ENCODE data around the gene KCNJ5. TPM values are rescaled to one million over a fixed set of nuclear protein-coding genes. Genes with fewer than 3 reads are reported as not detected.
"Not testable (repeated sequence)": the region's sequence is repeated elsewhere in the genome, so short reads cannot be mapped to it uniquely, and the experiment has no call there.

Gene KCNJ5
- total and polyA plus RNA-seq, 4 donors, result 1.6 to 2.7 (median 2.4) TPM

GRCh38 chr11:128917144-128917724, 26.1 kb downstream of the KCNJ5 start:
- Histone ChIP-seq H3K4me1 (ENCODE audit: control insufficient read depth, insufficient read depth, low read length) (peaks cover 14% of the 10 kb centered on the region), H3K36me3 (ENCODE audit: control insufficient read depth, insufficient read depth, low read length) (no peaks in the 10 kb centered on the region), H3K27me3 (ENCODE audit: control insufficient read depth, insufficient read depth, low read length) (peaks cover 2% of the 10 kb centered on the region), H3K9me3 (ENCODE audit: control insufficient read depth, insufficient read depth, low read length) (no peaks in the 10 kb centered on the region), H3K4me3 (ENCODE audit: low read depth, low read length) (no peak overlapping the region), H3K27ac (ENCODE audit: low read depth, low read length) (no peak overlapping the region)
- no peak for DNase-seq (ENCODE audit: low read depth in 4 of 6, low spot score in 6 of 6)
- 44% methylated on average over 2 of the region's 5 CpGs for WGBS (ENCODE audit: insufficient coverage)

GRCh38 chr11:128919216-128919615, 28.1 kb downstream of the KCNJ5 start:
- peaks cover 9% of the 10 kb centered on the region for H3K4me1 ChIP-seq (ENCODE audit: control insufficient read depth, insufficient read depth, low read length)
- 92% methylated on average over 4 of the region's 5 CpGs for WGBS (ENCODE audit: insufficient coverage)
- no peaks in the 10 kb centered on the region for H3K9me3 ChIP-seq (ENCODE audit: control insufficient read depth, insufficient read depth, low read length)
- H3K27me3 ChIP-seq (ENCODE audit: control insufficient read depth, insufficient read depth, low read length), result no peaks in the 10 kb centered on the region
- no peak overlapping the region for H3K27ac ChIP-seq (ENCODE audit: low read depth, low read length)
- no peak overlapping the region for H3K4me3 ChIP-seq (ENCODE audit: low read depth, low read length)
- DNase-seq (ENCODE audit: low read depth in 4 of 6, low spot score in 6 of 6), result no peak
- H3K36me3 ChIP-seq (ENCODE audit: control insufficient read depth, insufficient read depth, low read length), result no peaks in the 10 kb centered on the region

- H3K36me3 ChIP-seq (ENCODE audit: control insufficient read depth, insufficient read depth, low read length); H3K27me3 ChIP-seq (ENCODE audit: control insufficient read depth, insufficient read depth, low read length); H3K27ac ChIP-seq (ENCODE audit: low read depth, low read length); H3K4me1 ChIP-seq (ENCODE audit: control insufficient read depth, insufficient read depth, low read length); H3K9me3 ChIP-seq (ENCODE audit: control insufficient read depth, insufficient read depth, low read length); DNase-seq (ENCODE audit: low read depth in 4 of 6, low spot score in 6 of 6); H3K4me3 ChIP-seq (ENCODE audit: low read depth, low read length): not testable (repeated sequence)
- 91% methylated on average over 5 of the region's 7 CpGs for WGBS (ENCODE audit: insufficient coverage)
These were observed 28.5 kb downstream of the KCNJ5 start for GRCh38 chr11:128919635-128920034.

DNA sequence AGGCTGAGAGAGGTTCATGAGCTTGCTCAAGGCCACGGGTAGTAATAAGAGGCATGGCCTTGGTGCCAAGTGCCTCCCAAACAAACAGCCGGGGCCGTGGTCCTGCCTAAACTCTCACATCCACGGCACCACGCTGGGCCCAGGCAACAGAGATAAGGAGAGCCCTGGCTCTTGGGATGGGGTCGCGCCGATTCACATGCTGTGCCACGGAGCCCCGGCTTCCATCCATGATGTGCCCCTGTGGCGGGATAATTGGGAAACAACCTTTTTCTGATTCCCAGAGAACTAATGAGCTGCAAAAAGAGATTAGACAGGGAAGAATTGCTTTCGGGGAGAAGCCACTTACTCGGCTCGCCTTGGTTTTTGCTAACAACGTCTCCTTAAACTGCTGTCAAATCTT, 29.5 kb downstream of the KCNJ5 start:
- Histone ChIP-seq H3K4me1 (ENCODE audit: control insufficient read depth, insufficient read depth, low read length) (peaks cover 8% of the 10 kb centered on the region), H3K27ac (ENCODE audit: low read depth, low read length) (no peak overlapping the region), H3K4me3 (ENCODE audit: low read depth, low read length) (no peak overlapping the region), H3K36me3 (ENCODE audit: control insufficient read depth, insufficient read depth, low read length) (no peaks in the 10 kb centered on the region), H3K9me3 (ENCODE audit: control insufficient read depth, insufficient read depth, low read length) (no peaks in the 10 kb centered on the region), H3K27me3 (ENCODE audit: control insufficient read depth, insufficient read depth, low read length) (no peaks in the 10 kb centered on the region)
- 65% methylated on average over 15 of the region's 15 CpGs for WGBS (ENCODE audit: insufficient coverage)
- DNase-seq (ENCODE audit: low read depth in 4 of 6, low spot score in 6 of 6), result peak in 1 of 6 donors; percentile 74

DNA sequence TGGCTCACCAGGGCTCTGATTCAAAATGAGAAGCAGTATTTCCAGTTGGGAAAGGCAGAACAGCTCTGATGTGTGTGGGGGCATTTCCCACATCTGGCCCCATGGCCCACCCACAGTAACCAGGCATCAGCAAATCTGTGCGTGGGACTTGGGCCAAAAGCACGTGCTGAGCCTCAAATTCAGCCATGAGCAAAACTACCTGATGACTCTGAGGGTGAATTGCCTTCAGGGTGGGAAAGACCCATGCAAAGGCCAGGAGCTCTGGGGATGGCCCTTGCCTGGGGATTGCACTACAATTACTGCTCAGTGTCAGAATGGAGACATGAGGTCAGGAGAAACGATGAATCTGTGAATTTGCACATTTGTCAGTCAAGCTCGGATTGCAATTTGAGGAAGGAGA, 30.6 kb downstream of the KCNJ5 start:
- 86% methylated on average over 2 of the region's 4 CpGs for WGBS (ENCODE audit: insufficient coverage)

GRCh38 chr11:128924104-128924503, 32.9 kb downstream of the KCNJ5 start:
- 80% methylated on average over 1 of the region's 7 CpGs for WGBS (ENCODE audit: insufficient coverage)
- Histone ChIP-seq H3K27me3 (ENCODE audit: control insufficient read depth, insufficient read depth, low read length) (no peaks in the 10 kb centered on the region), H3K4me1 (ENCODE audit: control insufficient read depth, insufficient read depth, low read length) (peaks cover 14% of the 10 kb centered on the region), H3K9me3 (ENCODE audit: control insufficient read depth, insufficient read depth, low read length) (no peaks in the 10 kb centered on the region), H3K36me3 (ENCODE audit: control insufficient read depth, insufficient read depth, low read length) (no peaks in the 10 kb centered on the region), H3K27ac (ENCODE audit: low read depth, low read length) (no peak overlapping the region), H3K4me3 (ENCODE audit: low read depth, low read length) (no peak overlapping the region)
- no peak for DNase-seq (ENCODE audit: low read depth in 4 of 6, low spot score in 6 of 6)

More for the DNA sequence above, 30.6 kb downstream of the KCNJ5 start:
- H3K36me3 ChIP-seq (ENCODE audit: control insufficient read depth, insufficient read depth, low read length), result no peaks in the 10 kb centered on the region
- H3K4me3 ChIP-seq (ENCODE audit: low read depth, low read length), result no peak overlapping the region
- DNase-seq (ENCODE audit: low read depth in 4 of 6, low spot score in 6 of 6), result no peak
- no peaks in the 10 kb centered on the region for H3K9me3 ChIP-seq (ENCODE audit: control insufficient read depth, insufficient read depth, low read length)
- H3K4me1 ChIP-seq (ENCODE audit: control insufficient read depth, insufficient read depth, low read length), result peaks cover 13% of the 10 kb centered on the region
- no peaks in the 10 kb centered on the region for H3K27me3 ChIP-seq (ENCODE audit: control insufficient read depth, insufficient read depth, low read length)
- H3K27ac ChIP-seq (ENCODE audit: low read depth, low read length), result no peak overlapping the region

DNA sequence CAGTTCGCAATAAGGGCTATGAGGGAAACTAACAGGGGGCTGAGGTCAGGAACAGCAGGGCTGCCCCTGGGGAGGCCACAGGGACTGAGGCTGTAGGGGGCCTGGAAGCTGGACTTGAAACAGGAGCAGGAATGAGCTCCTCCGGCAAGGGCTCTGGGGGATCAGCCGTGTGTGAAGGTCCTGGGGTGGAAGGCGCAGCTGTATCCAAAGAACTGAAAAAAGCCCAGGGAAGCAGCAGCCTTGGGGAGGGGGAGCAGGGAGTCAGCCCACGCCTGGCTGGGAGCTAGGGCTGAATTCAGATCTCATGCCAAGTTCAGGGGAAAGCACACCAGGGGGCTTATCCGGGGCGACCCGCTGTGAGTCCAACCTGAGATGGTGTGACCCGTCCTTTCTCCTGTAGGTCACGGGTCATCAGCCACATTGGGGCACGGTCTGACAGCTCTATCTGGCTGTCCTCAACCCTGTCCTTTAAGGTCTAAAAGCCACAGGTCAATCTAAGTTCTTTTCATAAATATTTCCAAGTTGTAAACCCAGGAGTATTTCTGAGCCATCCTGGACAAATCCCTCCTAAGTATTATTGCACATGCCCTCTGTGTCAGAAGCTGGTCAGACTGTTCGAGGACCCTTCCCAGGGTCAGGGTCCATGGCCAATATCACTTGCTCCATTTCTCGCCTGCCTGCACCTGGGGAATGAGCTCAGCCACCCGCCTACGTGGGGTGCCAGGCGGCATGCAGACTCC, 33.5 kb downstream of the KCNJ5 start:
- no peaks in the 10 kb centered on the region for H3K27me3 ChIP-seq (ENCODE audit: control insufficient read depth, insufficient read depth, low read length)
- 65% methylated on average over 14 of the region's 16 CpGs for WGBS (ENCODE audit: insufficient coverage)
- no peak overlapping the region for H3K27ac ChIP-seq (ENCODE audit: low read depth, low read length)
- DNase-seq (ENCODE audit: low read depth in 4 of 6, low spot score in 6 of 6), result no peak
- H3K9me3 ChIP-seq (ENCODE audit: control insufficient read depth, insufficient read depth, low read length), result no peaks in the 10 kb centered on the region
- peaks cover 18% of the 10 kb centered on the region for H3K4me1 ChIP-seq (ENCODE audit: control insufficient read depth, insufficient read depth, low read length)
- no peaks in the 10 kb centered on the region for H3K36me3 ChIP-seq (ENCODE audit: control insufficient read depth, insufficient read depth, low read length)
- no peak overlapping the region for H3K4me3 ChIP-seq (ENCODE audit: low read depth, low read length)

DNA sequence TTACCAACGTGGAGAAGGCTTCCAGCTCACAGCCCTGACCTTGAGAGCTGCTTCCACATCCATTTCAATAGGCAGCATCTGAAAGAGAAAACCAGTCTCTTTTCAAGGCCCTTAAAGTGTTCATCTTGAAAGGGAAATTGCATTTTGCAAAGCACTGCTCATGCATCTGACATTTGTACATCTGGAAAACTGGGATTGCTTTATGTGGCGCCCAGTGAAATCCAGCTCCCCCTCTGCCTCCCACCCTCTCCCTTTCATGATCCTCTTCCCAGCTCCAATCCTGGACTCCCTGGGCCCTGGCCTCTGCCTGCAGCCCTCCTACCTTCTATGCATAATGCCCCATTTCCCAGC, 34.1 kb downstream of the KCNJ5 start:
- no peak overlapping the region for H3K27ac ChIP-seq (ENCODE audit: low read depth, low read length)

GRCh38 chr11:128926000-128926399, 34.8 kb downstream of the KCNJ5 start:
- Histone ChIP-seq H3K4me1 (ENCODE audit: control insufficient read depth, insufficient read depth, low read length) (peaks cover 24% of the 10 kb centered on the region), H3K27me3 (ENCODE audit: control insufficient read depth, insufficient read depth, low read length) (no peaks in the 10 kb centered on the region), H3K4me3 (ENCODE audit: low read depth, low read length) (no peak overlapping the region), H3K27ac (ENCODE audit: low read depth, low read length) (no peak overlapping the region), H3K36me3 (ENCODE audit: control insufficient read depth, insufficient read depth, low read length) (no peaks in the 10 kb centered on the region), H3K9me3 (ENCODE audit: control insufficient read depth, insufficient read depth, low read length) (no peaks in the 10 kb centered on the region)
- WGBS (ENCODE audit: insufficient coverage), result no CpG with 5 or more reads among the region's 3 CpGs
- no peak for DNase-seq (ENCODE audit: low read depth in 4 of 6, low spot score in 6 of 6)

More for the DNA sequence above, 34.1 kb downstream of the KCNJ5 start:
- no peak for DNase-seq (ENCODE audit: low read depth in 4 of 6, low spot score in 6 of 6)
- no peaks in the 10 kb centered on the region for H3K36me3 ChIP-seq (ENCODE audit: control insufficient read depth, insufficient read depth, low read length)
- peaks cover 23% of the 10 kb centered on the region for H3K4me1 ChIP-seq (ENCODE audit: control insufficient read depth, insufficient read depth, low read length)
- 89% methylated on average over 1 of the region's 2 CpGs for WGBS (ENCODE audit: insufficient coverage)
- H3K4me3 ChIP-seq (ENCODE audit: low read depth, low read length), result no peak overlapping the region
- no peaks in the 10 kb centered on the region for H3K27me3 ChIP-seq (ENCODE audit: control insufficient read depth, insufficient read depth, low read length)
- no peaks in the 10 kb centered on the region for H3K9me3 ChIP-seq (ENCODE audit: control insufficient read depth, insufficient read depth, low read length)

All from spinal cord (tissue), 10 donors.